Activated B cell treated with CpG ODN at 0.5 μM for 24 hours (primary cell): ENCODE results near the gene TMEM192. TPM values are rescaled to one million over a fixed set of nuclear protein-coding genes. Genes with fewer than 3 reads are reported as not detected.
"Not testable (repeated sequence)": the region's sequence is repeated elsewhere in the genome, so short reads cannot be mapped to it uniquely, and the experiment has no call there.

Experiments used
- ATAC-seq: fragments of 200-7000 bp; cut with Tn5 transposase; one replicate; pipeline ENCODE4 v1.10.0; 2021; ENCODE audit warnings: low read depth, mild to moderate bottlenecking, moderate library complexity
- CTCF ChIA-PET: fragments of 350-600 bp; sonication (Branson Sonifier 250); formaldehyde crosslinking; loops from one replicate; lab custom pipeline; 2021; ENCODE audit warnings: antibody characterized with exemption; lab: Charles Lee
- POLR2A ChIA-PET: fragments of 350-600 bp; sonication (Branson Sonifier 250); formaldehyde crosslinking; loops from one replicate; lab custom pipeline; 2021; ENCODE audit warnings: antibody characterized with exemption; lab: Charles Lee
- DNase-seq: peaks from one replicate; pipeline ENCODE4 v3.0.0; 2022
- H3K27ac Mint-ChIP-seq: one replicate; pipeline ENCODE4 v1.8.0; 2020; ENCODE audit warnings: mixed read lengths
- H3K27me3 Mint-ChIP-seq: one replicate; pipeline ENCODE4 v1.8.0; 2021; ENCODE audit warnings: mixed read lengths
- H3K36me3 Mint-ChIP-seq: one replicate; pipeline ENCODE4 v1.8.0; 2021; ENCODE audit warnings: low read depth, mixed read lengths
- H3K4me1 Mint-ChIP-seq: one replicate; pipeline ENCODE4 v1.8.0; 2021; ENCODE audit warnings: mixed read lengths
- H3K4me3 Mint-ChIP-seq: one replicate; pipeline ENCODE4 v1.8.0; 2020; ENCODE audit warnings: mild to moderate bottlenecking, mixed read lengths
- H3K9me3 Mint-ChIP-seq: one replicate; pipeline ENCODE4 v1.8.0; 2020; ENCODE audit warnings: mixed read lengths
- intact Hi-C: fragments of 100-400 bp; cut with micrococcal nuclease; formaldehyde crosslinking; loops from one replicate; pipeline ENCODE4 v1.15.1; 2024
- total RNA-seq: library from RNA; stranded (reverse); gene quantifications from 2 replicates; pipeline ENCODE4 v1.2.3, GENCODE V29; 2022
- TF ChIP-seq, protein P1 (sequence below): fragments of 200-600 bp; IDR thresholded peaks from one replicate; pipeline ENCODE4 v1.8.0; 2022; ENCODE audit warnings: antibody characterized with exemption, mild to moderate bottlenecking

TMEM192 gene
- total RNA-seq, 1 donor from 2014 or later, result 19.3 TPM

DNA sequence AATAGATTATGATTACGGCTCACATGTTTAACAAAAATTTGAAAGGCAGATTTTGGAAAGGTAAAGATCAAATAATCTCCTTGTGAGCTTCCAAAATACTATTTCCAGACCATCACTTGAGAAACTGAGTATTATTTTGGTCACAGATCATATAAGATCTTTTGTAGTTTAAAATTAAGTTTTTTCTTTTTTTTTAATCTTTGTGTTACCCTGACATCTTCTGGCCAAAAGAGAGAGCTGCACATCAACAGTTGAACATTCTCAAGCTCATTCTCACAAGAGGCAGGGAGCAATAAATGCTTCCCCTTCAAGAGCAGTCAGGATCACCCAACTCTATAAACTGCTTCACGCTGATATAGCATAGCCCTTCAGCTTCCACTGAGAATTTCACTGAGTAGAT lies 15.9 kb downstream of the TMEM192 start:
- H3K4me3 Mint-ChIP-seq, result no peak overlapping the region
- H3K4me1 Mint-ChIP-seq, result no peaks in the 10 kb centered on the region
- no peak for DNase-seq
- POLR2A ChIA-PET, result no interaction called here
- intact Hi-C loops, result loop anchor here (1.0 to 2.0 kb wide), 2 partner anchors 16 to 317 kb away; partner anchors contain the start of gene TMEM192
- H3K27me3 Mint-ChIP-seq, result no peaks in the 10 kb centered on the region
- H3K9me3 Mint-ChIP-seq, result no peaks in the 10 kb centered on the region
- TF ChIP-seq, protein P1, sequence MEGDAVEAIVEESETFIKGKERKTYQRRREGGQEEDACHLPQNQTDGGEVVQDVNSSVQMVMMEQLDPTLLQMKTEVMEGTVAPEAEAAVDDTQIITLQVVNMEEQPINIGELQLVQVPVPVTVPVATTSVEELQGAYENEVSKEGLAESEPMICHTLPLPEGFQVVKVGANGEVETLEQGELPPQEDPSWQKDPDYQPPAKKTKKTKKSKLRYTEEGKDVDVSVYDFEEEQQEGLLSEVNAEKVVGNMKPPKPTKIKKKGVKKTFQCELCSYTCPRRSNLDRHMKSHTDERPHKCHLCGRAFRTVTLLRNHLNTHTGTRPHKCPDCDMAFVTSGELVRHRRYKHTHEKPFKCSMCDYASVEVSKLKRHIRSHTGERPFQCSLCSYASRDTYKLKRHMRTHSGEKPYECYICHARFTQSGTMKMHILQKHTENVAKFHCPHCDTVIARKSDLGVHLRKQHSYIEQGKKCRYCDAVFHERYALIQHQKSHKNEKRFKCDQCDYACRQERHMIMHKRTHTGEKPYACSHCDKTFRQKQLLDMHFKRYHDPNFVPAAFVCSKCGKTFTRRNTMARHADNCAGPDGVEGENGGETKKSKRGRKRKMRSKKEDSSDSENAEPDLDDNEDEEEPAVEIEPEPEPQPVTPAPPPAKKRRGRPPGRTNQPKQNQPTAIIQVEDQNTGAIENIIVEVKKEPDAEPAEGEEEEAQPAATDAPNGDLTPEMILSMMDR, result no peak
- ATAC-seq, result peak; percentile 31
- no peak overlapping the region for H3K27ac Mint-ChIP-seq
- CTCF ChIA-PET, result interaction anchor here (1.1 kb wide), 1 partner anchor 17 kb away, joined by 4 read pairs; no protein-coding TSS in a partner anchor
- H3K36me3 Mint-ChIP-seq, result peaks cover 68% of the 10 kb centered on the region

GRCh38 chr4:165095291-165095690 lies 17.4 kb downstream of the TMEM192 start:
- ATAC-seq (no peak), DNase-seq (no peak)
- H3K4me1 Mint-ChIP-seq, result no peaks in the 10 kb centered on the region
- H3K4me3 Mint-ChIP-seq, result no peak overlapping the region
- H3K27ac Mint-ChIP-seq, result no peak overlapping the region
- peaks cover 63% of the 10 kb centered on the region for H3K36me3 Mint-ChIP-seq
- ChIA-PET POLR2A (no interaction called here), CTCF (no interaction called here)
- H3K27me3 Mint-ChIP-seq, result no peaks in the 10 kb centered on the region
- TF ChIP-seq, protein P1, result no peak
- intact Hi-C loops, result no loop called here
- H3K9me3 Mint-ChIP-seq, result no peaks in the 10 kb centered on the region

- CTCF ChIA-PET, result no interaction called here
- Mint-ChIP-seq H3K9me3 (no peaks in the 10 kb centered on the region), H3K27me3 (no peaks in the 10 kb centered on the region), H3K27ac (no peak overlapping the region), H3K4me3 (no peak overlapping the region), H3K36me3 (peaks cover 62% of the 10 kb centered on the region), H3K4me1 (no peaks in the 10 kb centered on the region)
- intact Hi-C loops, result no loop called here
- ATAC-seq (no peak), DNase-seq (no peak)
- TF ChIP-seq, protein P1, result no peak
- POLR2A ChIA-PET, result no interaction called here
Observed at GRCh38 chr4:165094873-165095272, 17.8 kb downstream of the TMEM192 start.

GRCh38 chr4:165092187-165092586 lies 20.5 kb downstream of the TMEM192 start:
- ATAC-seq, H3K4me1 Mint-ChIP-seq, H3K27me3 Mint-ChIP-seq, DNase-seq, H3K9me3 Mint-ChIP-seq, H3K27ac Mint-ChIP-seq, H3K4me3 Mint-ChIP-seq, intact Hi-C loops, CTCF ChIA-PET: not testable (repeated sequence)
- POLR2A ChIA-PET, result interaction anchor here (0.7 kb wide), 1 partner anchor 198 kb away, joined by 3 read pairs; no protein-coding TSS in a partner anchor
- peaks cover 65% of the 10 kb centered on the region for H3K36me3 Mint-ChIP-seq

DNA sequence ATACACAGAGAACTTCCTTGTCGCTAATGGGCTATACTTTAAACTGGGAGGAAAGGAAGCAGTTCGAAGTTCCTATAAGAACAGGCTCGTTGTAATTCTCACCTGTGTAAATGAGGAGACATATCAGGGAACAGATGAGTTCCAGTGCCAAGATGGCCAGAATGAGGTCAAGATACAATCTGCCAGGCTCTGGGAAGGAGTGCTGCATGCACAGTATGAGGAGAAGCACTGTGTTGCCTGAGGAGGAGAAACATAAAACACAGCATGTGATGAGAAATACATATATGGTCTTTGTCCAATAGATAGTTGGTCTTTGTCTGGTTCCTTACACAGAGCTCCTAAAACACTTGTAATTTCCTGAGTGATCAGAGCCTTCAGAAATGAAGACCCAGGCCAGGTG lies 24.3 kb downstream of the TMEM192 start:
- Mint-ChIP-seq H3K27ac (no peak overlapping the region), H3K4me1 (no peaks in the 10 kb centered on the region), H3K9me3 (no peaks in the 10 kb centered on the region), H3K36me3 (peaks cover 71% of the 10 kb centered on the region), H3K4me3 (no peak overlapping the region), H3K27me3 (no peaks in the 10 kb centered on the region)
- ATAC-seq (no peak), DNase-seq (no peak)
- TF ChIP-seq, protein P1, result no peak
- CTCF ChIA-PET, result no interaction called here
- POLR2A ChIA-PET, result no interaction called here
- intact Hi-C loops, result no loop called here

GRCh38 chr4:165085946-165086345 lies 26.7 kb downstream of the TMEM192 start:
- no peak overlapping the region for H3K4me3 Mint-ChIP-seq

GRCh38 chr4:165084787-165085186 lies 27.9 kb downstream of the TMEM192 start:
- H3K36me3 Mint-ChIP-seq, result peaks cover 54% of the 10 kb centered on the region
- ATAC-seq, H3K27ac Mint-ChIP-seq, DNase-seq, CTCF ChIA-PET, H3K4me3 Mint-ChIP-seq, H3K27me3 Mint-ChIP-seq, H3K4me1 Mint-ChIP-seq, H3K9me3 Mint-ChIP-seq, POLR2A ChIA-PET, intact Hi-C loops: not testable (repeated sequence)

More at GRCh38 chr4:165085946-165086345, 26.7 kb downstream of the TMEM192 start:
- TF ChIP-seq, protein P1, result no peak
- ATAC-seq (no peak), DNase-seq (no peak)
- POLR2A ChIA-PET, result no interaction called here
- CTCF ChIA-PET, result no interaction called here
- Mint-ChIP-seq H3K27ac (no peak overlapping the region), H3K9me3 (no peaks in the 10 kb centered on the region), H3K36me3 (peaks cover 56% of the 10 kb centered on the region), H3K4me1 (no peaks in the 10 kb centered on the region), H3K27me3 (no peaks in the 10 kb centered on the region)
- intact Hi-C loops, result no loop called here
